LNCAP (cell line): ENCODE measurements around the gene ACVR1.

ENCODE experiments used
- TF ChIP-seq, protein P1 (sequence below): fragments of 450-650 bp; IDR thresholded peaks from 2 replicates; pipeline ENCODE4 v1.5.1; 2017; ENCODE audit warnings: mild to moderate bottlenecking

The ACVR1 gene

DNA sequence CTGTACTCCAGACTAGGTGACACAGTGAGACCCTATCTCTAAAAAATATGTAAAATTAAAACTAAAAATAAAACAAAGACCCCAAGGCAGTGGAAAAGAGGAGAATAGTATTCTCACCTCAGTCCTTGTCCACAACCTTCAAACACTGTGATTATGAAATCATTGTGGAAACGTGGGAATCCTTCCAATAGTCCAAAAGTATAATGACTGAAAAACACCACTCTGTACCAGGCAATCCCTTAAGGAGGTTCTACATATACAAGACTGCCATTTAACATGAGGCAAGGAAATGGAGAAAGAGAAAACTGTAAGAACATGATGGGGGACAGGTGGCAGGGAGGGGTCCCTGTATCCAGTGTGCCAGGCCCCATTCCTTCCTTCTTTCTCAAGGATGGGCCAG is 66.1 kb downstream of the ACVR1 start:
- TF ChIP-seq, protein P1, sequence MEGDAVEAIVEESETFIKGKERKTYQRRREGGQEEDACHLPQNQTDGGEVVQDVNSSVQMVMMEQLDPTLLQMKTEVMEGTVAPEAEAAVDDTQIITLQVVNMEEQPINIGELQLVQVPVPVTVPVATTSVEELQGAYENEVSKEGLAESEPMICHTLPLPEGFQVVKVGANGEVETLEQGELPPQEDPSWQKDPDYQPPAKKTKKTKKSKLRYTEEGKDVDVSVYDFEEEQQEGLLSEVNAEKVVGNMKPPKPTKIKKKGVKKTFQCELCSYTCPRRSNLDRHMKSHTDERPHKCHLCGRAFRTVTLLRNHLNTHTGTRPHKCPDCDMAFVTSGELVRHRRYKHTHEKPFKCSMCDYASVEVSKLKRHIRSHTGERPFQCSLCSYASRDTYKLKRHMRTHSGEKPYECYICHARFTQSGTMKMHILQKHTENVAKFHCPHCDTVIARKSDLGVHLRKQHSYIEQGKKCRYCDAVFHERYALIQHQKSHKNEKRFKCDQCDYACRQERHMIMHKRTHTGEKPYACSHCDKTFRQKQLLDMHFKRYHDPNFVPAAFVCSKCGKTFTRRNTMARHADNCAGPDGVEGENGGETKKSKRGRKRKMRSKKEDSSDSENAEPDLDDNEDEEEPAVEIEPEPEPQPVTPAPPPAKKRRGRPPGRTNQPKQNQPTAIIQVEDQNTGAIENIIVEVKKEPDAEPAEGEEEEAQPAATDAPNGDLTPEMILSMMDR, result no peak

- TF ChIP-seq, protein P1, result no peak
Measured at GRCh38 chr2:157809212-157809611, 66.9 kb downstream of the ACVR1 start.

GRCh38 chr2:157808421-157808820 is 67.7 kb downstream of the ACVR1 start:
- TF ChIP-seq, protein P1, result no peak

GRCh38 chr2:157806426-157807077 is 69.6 kb downstream of the ACVR1 start:
- TF ChIP-seq, protein P1, result no peak

DNA sequence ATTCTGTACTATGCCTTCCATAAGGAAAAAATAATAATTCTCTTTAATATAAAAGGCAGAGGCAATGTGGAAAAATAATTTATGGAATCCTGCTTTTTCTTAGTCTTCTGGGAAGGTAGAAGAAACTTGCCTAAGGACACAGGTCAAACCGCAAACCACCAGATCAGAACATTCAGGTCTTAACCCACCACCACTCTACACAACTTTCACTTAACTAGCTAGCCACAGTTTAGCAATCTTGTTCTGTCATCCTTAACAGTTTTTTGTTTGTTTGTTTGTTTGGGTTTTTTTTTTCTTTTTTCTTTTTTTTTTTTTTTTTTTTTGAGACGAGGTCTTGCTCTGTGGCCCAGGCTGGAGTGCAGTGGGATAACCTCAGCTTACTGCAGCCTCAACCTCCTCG is 70.6 kb downstream of the ACVR1 start:
- TF ChIP-seq, protein P1, result no peak

DNA sequence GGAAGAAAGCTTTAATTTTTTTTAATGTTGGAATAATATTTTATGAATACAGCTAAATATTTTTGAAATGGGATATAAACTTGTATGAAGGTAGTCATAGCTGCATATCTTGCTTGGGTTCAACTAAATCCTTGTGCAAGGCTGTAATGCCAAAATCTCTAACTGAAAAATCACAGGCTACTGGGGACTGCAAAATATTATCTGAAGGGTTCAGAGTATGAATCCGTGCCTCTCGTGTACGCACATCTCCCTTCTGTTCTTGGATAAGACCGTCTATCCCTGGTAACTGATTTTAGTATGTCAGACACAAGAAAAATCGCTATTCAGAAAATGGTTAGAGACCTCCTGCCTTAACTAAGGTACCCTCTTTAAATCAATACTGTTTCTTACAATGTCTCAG is 71.8 kb downstream of the ACVR1 start:
- TF ChIP-seq, protein P1, result no peak

GRCh38 chr2:157803952-157804351 is 72.2 kb downstream of the ACVR1 start:
- TF ChIP-seq, protein P1, result no peak

- TF ChIP-seq, protein P1, result no peak
Measured at GRCh38 chr2:157803476-157803875, 72.7 kb downstream of the ACVR1 start.
